ENCODE data around the gene SERPINA3.

DNA sequence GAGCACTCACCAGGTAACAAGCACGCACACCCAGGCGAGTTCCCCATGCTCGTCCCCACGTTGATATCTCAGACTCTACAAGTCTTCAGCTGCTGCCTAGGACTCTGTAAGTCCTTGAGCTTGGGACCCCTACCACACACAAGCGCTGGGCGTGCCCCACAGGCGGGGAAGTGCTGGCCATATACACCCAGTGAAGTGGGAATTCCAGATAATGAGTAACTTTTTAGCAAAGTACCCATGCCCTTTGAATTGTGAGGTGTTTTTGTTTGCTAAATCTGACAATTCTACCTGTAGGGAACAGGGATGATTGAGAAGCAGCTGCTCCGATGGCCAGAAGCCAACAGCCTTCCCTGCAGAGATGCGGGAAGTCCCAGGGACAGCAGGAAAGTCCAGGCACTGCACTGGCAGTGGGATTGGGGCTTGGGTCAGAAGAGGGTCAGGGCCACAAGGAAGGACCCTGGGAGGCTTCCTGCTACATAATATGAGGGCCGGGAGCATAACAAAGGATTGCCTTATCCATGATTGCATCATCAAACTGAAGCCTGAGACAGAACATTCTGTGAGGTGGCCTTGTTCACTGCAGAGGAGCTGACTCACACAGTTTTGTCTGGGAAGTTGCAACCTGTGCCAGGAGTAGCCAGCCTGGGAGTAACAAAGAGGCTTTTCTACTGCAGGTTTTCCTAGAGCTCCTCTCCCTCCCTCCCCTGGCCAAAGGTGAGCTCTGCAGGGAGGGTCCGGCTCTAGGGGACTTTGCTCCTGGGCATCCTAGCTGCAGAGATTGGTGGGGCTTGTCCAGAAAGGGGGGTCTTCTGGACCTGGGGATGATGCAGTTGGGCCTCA lies 13.2 kb upstream of the SERPINA3 start:
- TF ChIP-seq, protein P1, sequence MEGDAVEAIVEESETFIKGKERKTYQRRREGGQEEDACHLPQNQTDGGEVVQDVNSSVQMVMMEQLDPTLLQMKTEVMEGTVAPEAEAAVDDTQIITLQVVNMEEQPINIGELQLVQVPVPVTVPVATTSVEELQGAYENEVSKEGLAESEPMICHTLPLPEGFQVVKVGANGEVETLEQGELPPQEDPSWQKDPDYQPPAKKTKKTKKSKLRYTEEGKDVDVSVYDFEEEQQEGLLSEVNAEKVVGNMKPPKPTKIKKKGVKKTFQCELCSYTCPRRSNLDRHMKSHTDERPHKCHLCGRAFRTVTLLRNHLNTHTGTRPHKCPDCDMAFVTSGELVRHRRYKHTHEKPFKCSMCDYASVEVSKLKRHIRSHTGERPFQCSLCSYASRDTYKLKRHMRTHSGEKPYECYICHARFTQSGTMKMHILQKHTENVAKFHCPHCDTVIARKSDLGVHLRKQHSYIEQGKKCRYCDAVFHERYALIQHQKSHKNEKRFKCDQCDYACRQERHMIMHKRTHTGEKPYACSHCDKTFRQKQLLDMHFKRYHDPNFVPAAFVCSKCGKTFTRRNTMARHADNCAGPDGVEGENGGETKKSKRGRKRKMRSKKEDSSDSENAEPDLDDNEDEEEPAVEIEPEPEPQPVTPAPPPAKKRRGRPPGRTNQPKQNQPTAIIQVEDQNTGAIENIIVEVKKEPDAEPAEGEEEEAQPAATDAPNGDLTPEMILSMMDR (IDR thresholded peaks at IDR 0.05) = peak in 2 of 6 experiments; percentile 24 to 27
- no peak for TF ChIP-seq POLR2A (IDR thresholded peaks at IDR 0.05)
